Hematopoietic multipotent progenitor cell treated with erythropoietin and hydrocortisone succinate and interleukin-3 and kit ligand, for 17 days (in vitro differentiated cells): Measurements from ENCODE around the gene FPR3.

Experiments used
- DNase-seq: peaks from one replicate; pipeline ENCODE4 v3.0.0-alpha.2; 2015; ENCODE audit warnings: low spot score

The FPR3 gene

GRCh38 chr19:51807111-51807701, 12.2 kb downstream of the FPR3 start:
- no peak for DNase-seq

- DNase-seq: no peak
Observed at GRCh38 chr19:51807925-51808324, 13.0 kb downstream of the FPR3 start.

GRCh38 chr19:51808333-51808986, 13.5 kb downstream of the FPR3 start:
- no peak for DNase-seq

- DNase-seq: no peak
Observed at GRCh38 chr19:51809787-51810186, 14.8 kb downstream of the FPR3 start.

- no peak for DNase-seq
Observed at GRCh38 chr19:51810223-51810622, 15.3 kb downstream of the FPR3 start.

GRCh38 chr19:51811344-51811743, 16.4 kb downstream of the FPR3 start:
- no peak for DNase-seq

- no peak for DNase-seq
Observed at GRCh38 chr19:51815043-51815442, 20.1 kb downstream of the FPR3 start.

- no peak for DNase-seq
Observed at GRCh38 chr19:51816711-51817110, 21.8 kb downstream of the FPR3 start.

- DNase-seq: no peak
Observed at GRCh38 chr19:51820011-51820410, 25.1 kb downstream of the FPR3 start.

GRCh38 chr19:51820831-51821446, 26.0 kb downstream of the FPR3 start:
- no peak for DNase-seq

GRCh38 chr19:51821456-51821855, 26.5 kb downstream of the FPR3 start:
- DNase-seq: no peak

GRCh38 chr19:51821921-51822320, 27.0 kb downstream of the FPR3 start:
- DNase-seq: no peak

- no peak for DNase-seq
Observed at GRCh38 chr19:51822325-51822724, 27.4 kb downstream of the FPR3 start.

- no peak for DNase-seq
Observed at GRCh38 chr19:51822946-51823345, 28.0 kb downstream of the FPR3 start.

- no peak for DNase-seq
Observed at GRCh38 chr19:51824281-51825005, 29.5 kb downstream of the FPR3 start.

- DNase-seq: no peak
Observed at GRCh38 chr19:51830274-51830673, 35.3 kb downstream of the FPR3 start.

- DNase-seq: peak; percentile 4
Observed at GRCh38 chr19:51837145-51837544, 42.2 kb downstream of the FPR3 start.

GRCh38 chr19:51861870-51862622, 67.1 kb downstream of the FPR3 start:
- DNase-seq: no peak

GRCh38 chr19:51873097-51873496, 78.1 kb downstream of the FPR3 start:
- no peak for DNase-seq
